HepG2 (cell line): ENCODE measurements around the gene NCF2. TPM values are rescaled to one million over a fixed set of nuclear protein-coding genes. Genes with fewer than 3 reads are reported as not detected.

Experiments used
- ATF4 ChIP-seq, 2 experiments: fragments of 450-650 bp in 1 of 2; sonication (generic) in 1 of 2; formaldehyde crosslinking; IDR thresholded peaks; 2 replicates each; pipeline versions ENCODE4 v1.5.0 to v1.8.0; 2020 to 2022; ENCODE audit warnings: mild to moderate bottlenecking in 1 of 2, missing genetic modification reagents in 1 of 2
- DDIT3 ChIP-seq: sonication (generic); formaldehyde crosslinking; IDR thresholded peaks from 2 replicates; pipeline ENCODE4 v1.4.0; 2020; ENCODE audit warnings: mild to moderate bottlenecking, missing genetic modification reagents
- HES4 ChIP-seq: sonication (generic); formaldehyde crosslinking; IDR thresholded peaks from 2 replicates; pipeline ENCODE4 v1.9.0; 2021; ENCODE audit warnings: mild to moderate bottlenecking, missing genetic modification reagents, borderline replicate concordance
- IKZF1 ChIP-seq: fragments of 450-650 bp; IDR thresholded peaks from 2 replicates; pipeline ENCODE4 v1.7.1; 2016
- NFRKB ChIP-seq: fragments of 450-650 bp; IDR thresholded peaks from 2 replicates; pipeline ENCODE4 v1.6.1; 2017
- PRDM10 ChIP-seq: sonication (generic); formaldehyde crosslinking; IDR thresholded peaks from 2 replicates; pipeline ENCODE4 v1.4.0; 2020; ENCODE audit warnings: low read depth, missing genetic modification reagents
- ZNF350 ChIP-seq: sonication (generic); formaldehyde crosslinking; IDR thresholded peaks from 2 replicates; pipeline ENCODE4 v1.4.0; 2020; ENCODE audit warnings: mild to moderate bottlenecking, low read depth, missing genetic modification reagents, borderline replicate concordance
- ZNF713 ChIP-seq: sonication (generic); formaldehyde crosslinking; IDR thresholded peaks from 2 replicates; pipeline ENCODE4 v1.4.0; 2020; ENCODE audit warnings: mild to moderate bottlenecking, missing genetic modification reagents
- ZNF746 ChIP-seq: sonication (generic); formaldehyde crosslinking; IDR thresholded peaks from 2 replicates; pipeline ENCODE4 v1.8.0; 2022; ENCODE audit warnings: mild to moderate bottlenecking, missing genetic modification reagents
- ZNF780A ChIP-seq: sonication (generic); formaldehyde crosslinking; IDR thresholded peaks from 2 replicates; pipeline ENCODE4 v1.8.0; 2022; ENCODE audit warnings: mild to moderate bottlenecking, missing genetic modification reagents, moderate library complexity
- ZNF879 ChIP-seq: sonication (generic); formaldehyde crosslinking; IDR thresholded peaks from 2 replicates; pipeline ENCODE4 v1.8.1; 2023; ENCODE audit warnings: missing genetic modification reagents
- ZNF883 ChIP-seq: sonication (generic); formaldehyde crosslinking; IDR thresholded peaks from 2 replicates; pipeline ENCODE4 v1.5.1; 2020; ENCODE audit warnings: mild to moderate bottlenecking, missing genetic modification reagents; ENCODE audit errors: not compliant biosample characterization
- polyA plus RNA-seq, 8 experiments: library from polyadenylated mRNA; depleted of rRNA in 3 of 8; stranded (reverse) in 7 of 8; unstranded in 1 of 8; fragments of >200 nt; fragmentation: Illumina TruSeq in 4 of 8; extraction: Trizol in 4 of 8; gene quantifications; 2 replicates each; pipeline versions ENCODE4 v1.2.1 to v1.2.3, GENCODE V29; 2011 to 2016; ENCODE audit warnings: low read depth in 4 of 8, missing spikeins in 1 of 8, mixed read lengths in 1 of 8; ENCODE audit not compliant: insufficient read depth in 1 of 8
- total RNA-seq, 5 experiments: library from RNA; depleted of rRNA; stranded (reverse); fragments of >200 nt; fragmentation: Illumina TruSeq; extraction: Trizol; gene quantifications; 2 replicates each; pipeline ENCODE4 v1.2.3, GENCODE V29; 2016; ENCODE audit warnings: low read depth in 1 of 5

Gene NCF2
- total and polyA plus RNA-seq, 2 of the 13 experiments (the other 11 are each of a cell fraction or from before 2014, with no cell fraction given): 0.18 to 0.46 TPM

GRCh38 chr1:183576537-183576936 is 13.7 kb downstream of the NCF2 start (continued):
- TF ChIP-seq PRDM10 (CRISPR knock-in tag): no peak
- TF ChIP-seq IKZF1: no peak
- TF ChIP-seq ZNF713: no peak
- no peak for TF ChIP-seq DDIT3
- TF ChIP-seq ZNF780A: no peak
- no peak for TF ChIP-seq ZNF350 (CRISPR knock-in tag)
- no peak for TF ChIP-seq HES4 (CRISPR knock-in tag)
- no peak for TF ChIP-seq ZNF883 (CRISPR knock-in tag)
- TF ChIP-seq ATF4 (CRISPR knock-in tag; IDR thresholded peaks at IDR 0.05): no peak
- TF ChIP-seq ZNF879: no peak
- no peak for TF ChIP-seq ZNF746
- no peak for TF ChIP-seq NFRKB
